Testis (tissue), 2 donors: ENCODE measurements around the gene WDHD1.
"Not testable (repeated sequence)": the region's sequence is repeated elsewhere in the genome, so short reads cannot be mapped to it uniquely, and the experiment has no call there.

Experiments used
- CTCF ChIP-seq, 3 experiments: fragments of 450-650 bp in 2 of 3; fragments of 200-600 bp in 1 of 3; sonication (generic) in 1 of 3; IDR thresholded peaks; one replicate each; pipeline ENCODE4 v1.5.1; 2016 to 2019; ENCODE audit warnings: antibody characterized with exemption in 3 of 3, mild to moderate bottlenecking in 2 of 3, moderate library complexity in 1 of 3
- POLR2A ChIP-seq: fragments of 450-650 bp; IDR thresholded peaks from one replicate; pipeline ENCODE4 v1.6.1; 2017; ENCODE audit warnings: antibody characterized with exemption, mild to moderate bottlenecking, moderate library complexity

DNA sequence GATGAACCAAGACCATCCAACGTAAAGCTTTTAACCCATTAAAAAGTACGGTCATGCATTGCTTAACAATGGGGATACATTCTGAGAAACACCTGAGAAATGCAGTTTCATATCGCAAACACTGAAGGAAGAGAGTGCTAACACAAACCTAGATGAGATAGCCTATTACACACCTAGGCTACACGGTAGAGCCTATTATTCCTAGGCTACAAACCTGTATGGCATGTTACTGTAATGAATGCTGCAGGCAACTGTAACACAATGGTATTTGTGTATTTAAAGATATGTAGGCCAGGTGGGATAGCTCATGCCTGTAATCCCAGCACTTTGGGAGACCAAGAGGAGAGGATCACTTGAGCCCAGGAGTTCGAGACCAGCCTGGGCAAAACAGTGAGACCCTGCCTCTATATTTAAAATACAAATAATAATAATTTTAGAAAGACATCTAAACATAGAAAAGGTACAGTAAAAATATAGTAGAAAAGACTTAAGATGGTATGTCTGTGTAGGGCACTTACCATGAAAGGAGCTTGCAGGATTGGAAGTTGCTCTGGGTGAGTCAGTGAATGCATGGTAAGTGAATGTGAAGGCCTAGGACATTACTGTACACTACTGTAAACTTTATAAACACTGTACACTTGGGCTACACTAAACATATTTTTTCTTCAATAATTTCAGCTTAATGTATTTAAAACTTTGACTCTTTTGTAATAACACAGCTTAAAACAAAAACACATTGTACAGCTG, 128.9 kb downstream of the WDHD1 start:
- TF ChIP-seq CTCF (IDR thresholded peaks at IDR 0.05); POLR2A: not testable (repeated sequence)
